Activated CD4-positive, alpha-beta T cell treated with anti-CD3 and anti-CD28 coated beads for 36 hours (primary cell): ENCODE results near the gene FAM107A. TPM values are rescaled to one million over a fixed set of nuclear protein-coding genes. Genes with fewer than 3 reads are reported as not detected.

Experiments
- total RNA-seq, 2 experiments: library from RNA; stranded (reverse); gene quantifications; one replicate each; pipeline ENCODE4 v1.2.3, GENCODE V29; 2021

Gene FAM107A
- total RNA-seq, 2 experiments from 2014 or later = not detected

Other genes starting within 250 kb of the FAM107A start
- 10 to 100 TPM; 35.2 to 50.7 TPM for gene PXK, start 244.5 kb downstream of the FAM107A start, total RNA-seq
- 10 to 100 TPM; 42.7 to 50.7 TPM for gene PDHB, start 143.6 kb downstream of the FAM107A start, total RNA-seq
- 1 to 10 TPM; 7.1 to 7.9 TPM for gene KCTD6, start 85.3 kb downstream of the FAM107A start, total RNA-seq
- not detected for gene ACOX2, start 40.2 kb downstream of the FAM107A start, total RNA-seq
- not detected for gene FAM3D, start 89.4 kb upstream of the FAM107A start, total RNA-seq